HG03139 (cell line): Measurements from ENCODE around the gene PHF21B.
"Not testable (repeated sequence)": the region's sequence is repeated elsewhere in the genome, so short reads cannot be mapped to it uniquely, and the experiment has no call there.

Source experiments
- ATAC-seq: cut with Tn5 transposase; IDR thresholded peaks from one replicate; pipeline ENCODE4 v1.9.1; 2021; ENCODE audit not compliant: unreplicated experiment

PHF21B gene

DNA sequence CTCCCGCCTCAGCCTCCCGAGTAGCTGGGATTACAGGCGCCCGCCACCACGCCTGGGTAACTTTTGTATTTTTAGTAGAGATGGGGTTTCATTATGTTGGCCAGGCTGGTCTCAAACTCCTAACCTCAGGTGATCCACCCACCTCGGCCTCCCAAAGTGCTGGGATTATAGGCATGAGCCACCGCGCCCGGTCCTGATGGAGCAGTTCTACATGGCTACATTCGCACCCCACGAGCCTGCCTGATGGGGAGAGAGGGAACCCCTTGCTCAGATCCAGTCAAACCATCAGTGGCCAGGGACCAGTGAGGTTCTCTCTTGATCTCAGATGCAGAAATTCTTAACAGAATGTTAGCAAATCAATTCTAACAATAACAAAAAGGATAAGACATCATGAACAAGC is 88.0 kb downstream of the PHF21B start:
- ATAC-seq, result not testable (repeated sequence)

DNA sequence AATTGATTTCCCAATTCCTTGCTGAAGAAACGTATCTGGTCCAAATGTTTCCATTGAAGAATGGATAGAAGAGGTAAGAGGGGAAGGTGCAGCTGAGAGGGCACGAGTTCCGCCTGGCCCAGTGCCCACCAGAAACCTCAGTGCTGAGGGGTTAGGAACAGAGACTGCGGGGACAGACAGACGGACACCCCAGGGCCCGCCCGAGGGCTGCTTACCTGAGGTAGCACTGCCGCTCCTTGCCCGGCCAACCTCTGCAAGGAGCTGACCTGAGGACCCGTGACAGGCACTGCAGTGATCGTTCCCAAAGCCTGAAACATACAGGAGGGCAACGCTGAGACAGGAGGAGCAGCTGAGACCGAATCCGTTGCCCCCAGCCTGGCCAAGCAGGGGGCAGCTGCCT is 89.6 kb downstream of the PHF21B start:
- no peak for ATAC-seq

DNA sequence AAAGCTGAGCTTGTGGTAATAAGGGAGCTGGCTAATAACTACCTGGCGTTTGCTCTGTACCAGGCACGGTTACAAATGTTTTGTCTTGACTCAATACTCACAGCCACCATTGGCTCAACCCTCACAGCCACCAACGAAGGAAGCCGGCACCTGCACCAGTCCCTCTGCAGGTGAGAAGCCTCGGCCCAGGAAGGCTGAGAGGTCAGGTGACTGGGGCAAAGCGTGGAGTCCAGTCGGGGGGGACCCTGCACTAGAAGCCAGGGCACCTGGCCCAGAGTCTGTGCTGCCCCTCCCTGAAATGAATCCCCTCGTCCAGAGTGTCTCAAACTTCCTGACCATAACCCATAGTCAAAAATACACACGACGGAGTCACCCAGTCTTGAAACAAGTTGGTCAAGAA is 90.1 kb downstream of the PHF21B start:
- ATAC-seq, result no peak

DNA sequence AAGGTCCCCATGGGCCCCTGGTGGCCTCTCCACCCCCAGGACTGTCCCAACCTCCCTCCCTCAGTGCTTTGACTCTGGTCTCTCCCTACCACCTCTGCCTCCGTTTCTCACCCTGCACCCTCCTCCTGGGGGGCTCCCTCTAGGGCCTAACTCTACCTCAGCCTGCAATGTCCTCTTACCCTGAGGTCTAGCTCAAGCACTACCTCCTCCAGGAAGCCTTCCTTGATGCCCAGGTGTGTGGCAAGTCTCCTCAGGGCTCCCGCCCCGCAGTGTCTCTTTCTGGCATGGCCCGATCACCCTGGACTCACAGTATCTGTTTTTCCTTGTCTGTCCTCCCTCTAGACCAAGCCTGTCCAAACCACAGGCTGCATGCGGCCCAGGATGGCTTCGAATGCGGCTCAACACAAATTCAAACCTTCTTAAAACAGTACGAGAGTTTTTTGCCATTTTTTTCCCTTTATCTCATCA is 90.8 kb downstream of the PHF21B start:
- ATAC-seq, result no peak

DNA sequence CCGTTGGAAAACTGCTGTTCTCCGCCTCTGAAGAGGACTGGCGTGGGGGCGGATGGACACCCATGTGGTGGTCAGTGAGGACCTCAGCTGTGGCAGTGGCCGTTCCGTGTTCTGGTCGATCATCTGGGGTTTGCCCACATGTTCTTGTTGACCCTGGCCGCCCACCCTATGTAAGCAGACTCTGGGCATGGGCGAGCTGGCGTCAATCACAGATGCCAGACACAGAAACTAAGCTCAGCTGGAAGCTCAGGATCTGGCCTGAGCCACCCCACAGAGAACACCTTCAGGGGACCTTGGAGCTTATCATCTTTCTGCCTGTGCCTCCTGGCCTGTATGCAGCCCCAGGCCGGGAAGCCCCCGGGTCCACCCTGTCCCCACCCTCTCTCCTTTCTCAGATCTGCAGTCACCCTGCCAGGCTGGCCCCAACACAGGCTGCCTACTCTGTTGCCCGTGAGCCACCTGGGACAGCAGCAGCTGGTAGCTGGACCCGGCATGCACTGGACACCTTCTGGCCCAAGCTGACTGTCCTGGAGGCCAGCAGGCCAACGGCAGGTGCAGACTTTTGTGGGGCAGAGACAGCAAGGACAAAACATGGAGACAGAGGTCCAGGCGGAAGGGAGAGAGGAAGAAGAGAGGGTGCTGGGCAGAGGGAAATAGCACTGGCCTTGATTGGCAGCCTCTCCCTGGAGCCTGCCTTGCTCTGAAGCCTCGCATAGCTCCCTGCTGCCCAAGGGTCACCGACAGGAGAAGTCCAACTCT is 91.5 kb downstream of the PHF21B start:
- no peak for ATAC-seq

DNA sequence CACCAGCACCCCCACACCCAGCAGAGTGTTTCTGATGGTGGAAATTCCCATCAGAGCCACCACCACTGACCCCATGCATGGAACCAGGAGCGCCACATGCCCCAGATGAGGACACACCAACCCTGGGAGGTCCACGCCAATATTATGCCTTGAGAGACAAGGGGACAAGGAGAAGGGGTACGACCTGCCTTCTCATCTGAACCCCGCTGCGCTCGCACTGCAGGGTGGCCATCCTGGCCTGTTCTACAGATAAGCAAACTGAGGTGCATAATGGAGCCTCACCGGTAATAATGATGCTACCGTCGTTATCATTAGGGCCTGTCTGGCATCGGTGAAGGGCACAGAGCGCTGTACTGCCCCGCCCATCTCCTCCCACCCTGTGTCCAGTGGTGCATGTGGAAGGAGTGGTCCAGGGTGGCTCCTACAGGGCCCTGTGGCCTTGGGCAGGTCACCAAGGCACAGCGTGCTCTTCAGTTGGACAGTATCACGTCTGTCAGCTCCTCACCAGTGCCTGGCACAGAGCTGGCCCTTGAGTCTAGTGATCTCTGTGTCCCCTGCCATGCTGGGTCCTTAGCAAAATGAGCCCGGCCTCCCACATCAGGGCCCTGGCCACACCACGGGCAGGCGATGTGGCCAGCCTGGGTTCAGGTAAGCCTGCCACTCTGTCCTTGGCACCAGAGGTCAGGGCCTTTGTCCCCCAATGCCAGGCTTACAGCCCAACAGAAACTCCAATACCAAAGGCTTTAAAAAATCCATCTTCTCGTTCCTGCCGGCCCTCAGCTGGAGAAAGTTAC is 92.2 kb downstream of the PHF21B start:
- ATAC-seq, result no peak

DNA sequence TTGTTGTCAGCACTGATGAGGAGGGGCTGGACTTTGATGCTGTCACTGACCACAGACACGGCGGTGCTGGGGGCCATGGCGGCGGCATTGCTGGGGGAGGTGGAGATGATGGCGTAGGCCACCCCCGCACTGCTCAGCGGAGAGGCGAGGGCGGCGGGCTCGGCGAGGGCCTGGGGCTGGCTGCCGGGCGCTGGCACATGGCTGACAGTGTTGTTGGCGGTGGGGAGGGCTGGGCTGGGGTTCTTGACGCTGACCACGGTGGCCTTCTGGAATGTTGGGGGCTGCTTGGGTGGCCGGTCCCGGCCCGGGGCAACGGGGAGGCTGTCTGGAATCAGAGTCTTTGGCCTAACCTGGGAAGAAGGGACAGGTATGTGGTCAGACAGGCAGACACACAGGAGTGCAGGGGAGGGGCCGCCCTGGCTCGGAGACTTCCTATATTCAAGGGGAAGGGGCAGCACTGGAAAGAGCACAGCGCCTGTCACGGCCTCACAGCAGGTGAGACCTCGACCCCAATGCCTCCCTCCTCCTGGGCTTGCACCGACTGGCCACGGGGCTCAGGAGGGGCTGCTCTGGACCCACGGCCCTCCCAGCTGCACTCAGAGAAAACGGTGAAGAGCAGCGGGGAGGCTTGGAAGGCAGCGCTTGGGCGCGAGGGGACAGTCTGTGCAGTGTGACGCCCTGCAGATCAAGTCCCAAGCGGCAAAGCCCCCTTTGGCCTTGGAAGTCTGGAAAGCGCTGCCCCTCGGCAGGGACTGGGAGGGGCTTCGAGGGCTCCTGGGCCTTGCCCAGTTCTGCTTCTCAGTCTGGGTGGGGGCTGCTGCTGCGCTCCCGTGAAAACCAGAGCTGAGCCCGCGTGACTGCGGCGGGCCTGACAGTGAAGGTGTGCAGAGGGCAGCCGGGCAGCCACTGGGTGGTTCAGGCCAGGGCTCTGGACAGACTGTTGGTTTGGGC is 93.2 kb downstream of the PHF21B start:
- no peak for ATAC-seq

DNA sequence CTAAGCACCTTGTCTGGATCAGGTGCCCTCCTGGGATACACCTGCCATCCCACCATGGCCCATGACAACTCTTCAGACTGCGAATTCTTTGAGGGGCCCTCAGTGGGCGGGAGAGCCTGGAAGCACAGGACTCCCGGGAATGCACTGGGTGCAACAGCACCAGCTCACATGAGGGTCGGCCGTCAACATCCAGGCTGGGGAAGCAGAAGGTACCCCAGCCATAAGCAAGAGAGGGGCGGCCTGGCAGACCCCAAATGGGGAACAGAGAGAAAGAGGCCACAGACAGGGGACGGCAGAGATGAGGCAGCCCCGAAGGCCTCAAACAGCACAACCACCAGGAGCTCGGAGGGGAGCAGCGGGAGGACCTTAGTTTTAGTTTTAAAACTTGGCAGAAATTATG is 94.4 kb downstream of the PHF21B start:
- no peak for ATAC-seq

DNA sequence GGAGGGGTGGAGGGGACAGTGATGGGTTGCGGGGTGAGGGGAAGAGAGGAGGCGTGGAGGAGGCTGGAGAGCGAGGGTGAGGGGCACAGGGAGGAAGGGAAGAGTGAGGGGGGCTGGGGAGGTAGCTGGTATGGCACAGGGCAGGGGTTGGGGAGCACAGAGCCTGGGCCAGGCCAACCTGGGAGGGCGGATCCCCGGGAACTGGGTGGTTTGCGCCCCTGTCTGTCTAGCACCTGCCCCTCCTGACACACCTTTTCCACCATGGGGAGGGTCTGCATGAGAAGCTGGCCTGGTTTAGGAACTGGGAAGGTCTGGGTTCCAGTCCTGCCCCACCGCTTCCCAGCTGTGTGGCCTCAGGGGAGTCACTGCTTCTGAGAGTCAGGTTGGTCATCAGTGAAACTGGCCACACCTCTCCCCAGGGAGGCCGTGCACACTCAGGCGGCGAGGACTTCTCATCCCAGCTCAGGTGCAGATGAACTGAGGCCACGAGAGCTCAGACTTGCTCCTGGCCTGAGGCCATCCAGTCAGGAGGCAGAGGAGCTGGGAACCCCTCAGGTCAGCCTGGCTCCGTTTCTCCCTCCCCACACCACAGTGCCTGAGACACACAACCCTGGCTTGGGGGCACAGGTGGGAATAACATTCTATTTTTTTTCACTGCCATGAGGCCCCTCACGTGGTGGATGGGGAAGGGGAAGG is 95.6 kb downstream of the PHF21B start:
- ATAC-seq, result no peak

DNA sequence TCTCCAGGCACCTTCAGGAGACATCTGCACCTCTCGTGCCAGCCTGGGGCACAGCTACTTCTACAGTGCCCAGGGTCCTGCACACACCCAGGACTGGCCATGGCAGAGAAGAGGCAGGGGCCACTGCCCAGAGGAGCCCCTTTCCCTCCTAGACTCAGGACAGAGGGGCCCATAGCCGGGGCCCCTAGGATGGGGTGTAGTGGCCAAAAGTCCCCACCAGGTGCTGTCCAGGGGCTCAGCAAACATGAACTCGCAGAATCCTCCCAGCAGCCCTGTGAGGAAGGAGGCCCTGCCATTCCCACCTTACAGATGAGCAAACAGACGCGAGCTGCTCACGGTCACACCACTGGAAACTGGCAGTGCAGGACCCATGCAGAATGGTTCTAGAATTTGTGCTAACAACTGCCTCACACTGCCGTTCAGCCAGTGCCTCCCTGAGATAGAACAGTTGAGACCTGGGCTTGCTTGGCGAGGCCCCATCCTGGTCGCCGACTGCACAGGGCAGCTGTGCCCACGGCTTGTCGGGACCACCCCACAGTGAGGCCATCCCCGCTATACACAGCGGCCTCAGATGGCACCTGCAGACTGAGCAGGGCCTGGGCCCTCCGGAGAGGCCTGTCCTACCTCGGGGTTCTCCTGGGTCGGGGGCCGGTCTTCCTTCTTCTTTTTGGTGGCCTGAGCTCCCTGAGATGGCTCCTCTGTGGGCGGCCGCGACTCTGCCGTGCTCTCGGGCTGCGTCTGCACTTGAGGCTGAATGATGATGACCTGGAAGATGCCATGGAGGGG is 96.4 kb downstream of the PHF21B start:
- ATAC-seq, result no peak

DNA sequence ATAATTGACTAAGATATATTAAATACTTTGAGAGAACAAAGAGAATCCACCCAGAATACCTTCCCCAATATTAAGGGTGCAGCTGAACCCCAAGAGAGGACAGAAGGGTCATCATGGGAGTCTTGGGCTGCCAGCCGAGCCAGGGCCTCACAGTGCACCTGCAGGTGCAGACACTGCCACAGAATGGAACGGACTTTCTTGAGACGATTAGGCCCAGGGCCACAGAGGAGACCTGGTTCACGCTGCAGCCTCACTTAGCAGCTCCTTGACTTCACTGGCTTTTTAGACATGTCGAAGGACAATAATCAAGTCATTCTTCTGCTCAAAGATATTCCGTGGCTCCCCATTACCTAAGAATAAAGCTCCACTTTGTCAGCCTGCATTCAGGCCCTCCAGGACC is 100.6 kb downstream of the PHF21B start:
- no peak for ATAC-seq

DNA sequence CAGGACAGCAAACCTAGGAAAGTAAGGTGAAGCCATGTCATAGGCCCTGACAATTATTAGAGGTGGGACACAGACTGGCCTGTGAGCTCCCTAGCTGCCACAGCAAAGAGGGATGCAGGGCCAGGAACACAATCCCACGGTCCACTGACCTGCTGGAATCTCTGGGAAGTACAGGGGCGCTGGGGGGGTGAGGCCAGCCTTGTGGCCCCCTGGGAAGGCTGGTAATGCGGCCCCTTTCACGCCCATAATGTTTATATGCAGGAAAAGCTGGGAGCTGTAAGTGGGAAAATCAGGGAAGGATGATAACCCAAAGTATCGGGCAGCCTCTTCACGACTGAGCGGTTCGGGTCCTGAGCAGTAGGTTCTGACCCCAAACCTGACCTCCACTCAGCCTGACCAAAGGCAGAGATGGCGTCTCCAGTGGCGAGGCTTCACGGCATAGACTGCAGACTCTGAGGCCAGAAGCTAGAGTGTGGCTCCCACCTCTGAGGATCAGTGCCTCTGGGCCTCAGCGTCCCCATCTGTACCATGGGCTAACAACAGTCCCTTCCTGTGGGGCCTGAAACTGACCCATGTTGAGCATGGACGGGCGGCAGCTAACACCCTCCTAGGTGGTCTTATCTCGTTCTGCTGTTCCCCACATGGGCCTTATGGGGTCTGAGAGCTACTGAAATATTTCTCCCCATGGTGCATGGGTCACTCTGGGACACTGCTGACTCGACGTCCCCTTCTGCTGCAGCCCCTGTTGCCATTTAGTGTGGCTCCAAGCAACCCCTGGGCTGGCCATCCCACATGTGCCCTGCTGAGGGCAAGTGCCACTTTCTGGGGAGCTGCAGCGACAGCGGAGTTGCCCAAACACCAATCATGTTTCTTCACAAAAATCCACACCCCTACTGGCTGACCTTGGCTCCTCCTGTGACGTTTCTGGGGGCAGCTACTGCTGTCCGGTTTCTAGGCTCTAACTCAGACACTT is 101.8 kb downstream of the PHF21B start:
- ATAC-seq, result no peak

DNA sequence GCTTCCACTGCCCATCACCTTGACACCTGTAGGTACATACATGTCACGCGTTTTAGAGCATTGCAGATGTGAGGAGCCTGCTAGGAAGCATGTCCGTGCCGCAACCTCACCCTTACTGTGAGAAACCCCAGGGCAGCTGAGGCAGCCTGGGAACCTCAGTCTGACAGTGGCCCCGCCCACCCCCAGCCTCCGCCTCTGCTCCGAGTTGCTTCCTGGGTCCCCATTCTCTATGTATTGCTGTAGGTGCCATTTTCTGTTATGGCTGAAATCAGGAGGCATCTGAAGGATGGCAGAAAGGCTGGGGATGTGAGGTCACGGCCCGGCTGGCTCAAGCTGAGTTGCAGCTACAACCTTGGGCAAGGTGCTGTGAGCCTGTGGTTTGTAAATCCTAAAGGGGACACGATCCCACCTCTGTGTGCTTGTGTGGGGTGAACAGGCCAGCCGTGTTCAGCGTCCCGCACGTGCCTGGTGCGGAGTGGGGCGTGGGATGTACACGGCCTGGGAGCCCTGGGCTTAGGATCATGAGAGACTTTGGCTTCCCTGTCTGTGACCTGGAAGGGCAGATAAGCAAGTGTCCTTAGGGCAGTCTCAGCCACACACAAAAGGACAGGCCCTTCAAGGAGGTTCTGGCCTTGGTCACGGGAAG is 102.7 kb downstream of the PHF21B start:
- no peak for ATAC-seq

DNA sequence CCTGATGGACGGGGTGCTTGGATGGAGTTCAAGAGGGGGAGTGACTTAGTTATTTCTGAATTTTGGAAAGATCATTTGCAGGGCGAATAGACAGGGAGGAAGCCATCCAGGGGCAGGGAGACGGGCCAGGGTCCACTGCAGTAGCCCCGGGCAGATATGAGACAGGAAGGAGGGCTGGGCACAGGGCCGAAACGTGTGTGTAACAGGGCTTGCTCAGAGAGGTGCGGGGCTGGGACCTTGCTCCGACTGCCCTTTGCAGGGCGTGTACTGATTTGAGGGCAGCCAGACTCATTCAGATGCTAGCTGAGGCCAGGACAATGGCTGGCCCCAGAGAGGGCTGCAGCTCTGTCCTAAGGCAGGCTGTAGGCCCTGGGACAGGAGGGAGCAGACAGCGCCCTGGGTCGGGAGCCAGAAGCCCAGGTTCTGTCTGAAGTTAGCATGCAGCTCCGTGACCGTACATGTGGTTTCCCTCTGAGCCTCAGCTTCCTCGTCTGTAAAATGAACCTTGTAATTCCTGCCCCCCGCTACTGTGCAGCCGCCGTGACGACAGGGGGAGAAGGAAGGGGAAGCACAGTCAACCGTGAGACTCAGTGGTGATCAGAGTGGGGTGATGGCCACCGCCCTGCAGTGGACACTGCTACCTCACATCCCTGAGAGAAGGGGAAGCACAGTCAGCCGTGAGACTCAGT is 103.4 kb downstream of the PHF21B start:
- ATAC-seq, result no peak

DNA sequence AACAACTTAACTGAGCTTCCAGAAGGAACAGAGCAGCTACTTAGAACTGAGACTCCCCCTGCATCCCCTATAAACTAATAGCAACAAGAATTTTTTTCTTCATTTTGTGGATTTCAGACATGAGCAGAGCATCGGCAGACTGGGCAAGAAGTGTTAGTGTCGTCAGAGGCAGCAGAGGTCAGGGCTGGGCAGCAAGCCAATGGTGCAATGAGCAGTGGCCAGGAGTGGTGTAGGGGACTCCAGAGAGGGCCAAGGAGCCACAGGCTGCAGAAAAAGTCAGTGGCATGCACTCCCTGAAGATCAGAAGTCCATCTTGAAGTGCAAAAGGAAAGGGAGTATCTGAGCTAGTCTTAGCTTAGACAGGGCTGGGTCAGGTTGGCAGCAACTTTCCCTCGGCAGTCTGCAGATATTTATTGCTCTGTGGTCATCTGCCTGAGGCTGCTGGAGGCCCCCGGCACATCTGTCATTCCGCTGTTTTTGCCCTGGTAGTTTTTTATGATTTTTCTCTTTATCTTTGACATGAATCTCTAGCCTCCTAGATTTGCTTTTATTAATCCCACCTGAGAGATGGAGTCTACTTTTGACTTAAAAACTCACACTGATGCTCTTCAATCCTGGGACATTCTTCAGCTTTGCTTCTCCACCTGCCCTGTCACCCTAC is 105.2 kb downstream of the PHF21B start:
- not testable (repeated sequence) for ATAC-seq

DNA sequence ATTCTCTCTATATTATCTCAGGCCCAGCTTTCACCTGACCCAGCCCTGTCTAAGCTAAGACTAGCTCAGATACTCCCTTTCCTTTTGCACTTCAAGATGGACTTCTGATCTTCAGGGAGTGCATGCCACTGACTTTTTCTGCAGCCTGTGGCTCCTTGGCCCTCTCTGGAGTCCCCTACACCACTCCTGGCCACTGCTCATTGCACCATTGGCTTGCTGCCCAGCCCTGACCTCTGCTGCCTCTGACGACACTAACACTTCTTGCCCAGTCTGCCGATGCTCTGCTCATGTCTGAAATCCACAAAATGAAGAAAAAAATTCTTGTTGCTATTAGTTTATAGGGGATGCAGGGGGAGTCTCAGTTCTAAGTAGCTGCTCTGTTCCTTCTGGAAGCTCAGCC is 106.6 kb downstream of the PHF21B start:
- not testable (repeated sequence) for ATAC-seq

DNA sequence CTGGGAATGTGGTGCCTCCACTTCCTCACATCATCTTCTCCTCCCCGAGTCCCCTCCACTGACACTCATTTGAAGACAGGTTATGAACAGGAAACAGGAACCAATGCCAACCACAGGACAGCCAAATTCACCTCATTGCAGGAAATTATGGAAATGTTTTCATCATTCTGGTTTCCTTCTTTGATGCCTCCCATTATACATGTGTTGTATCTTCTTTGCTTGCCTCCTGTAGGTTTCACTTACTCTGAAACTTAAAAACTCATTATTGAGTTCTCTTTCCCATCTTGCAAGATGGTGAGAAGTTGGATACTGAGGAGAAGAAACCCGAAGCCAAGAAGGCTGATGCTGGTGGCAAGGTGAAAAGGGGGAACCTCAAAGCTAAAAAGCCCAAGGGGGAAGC is 108.5 kb downstream of the PHF21B start:
- ATAC-seq, result no peak
